Measurements from ENCODE around the gene OR4C45.

DNA sequence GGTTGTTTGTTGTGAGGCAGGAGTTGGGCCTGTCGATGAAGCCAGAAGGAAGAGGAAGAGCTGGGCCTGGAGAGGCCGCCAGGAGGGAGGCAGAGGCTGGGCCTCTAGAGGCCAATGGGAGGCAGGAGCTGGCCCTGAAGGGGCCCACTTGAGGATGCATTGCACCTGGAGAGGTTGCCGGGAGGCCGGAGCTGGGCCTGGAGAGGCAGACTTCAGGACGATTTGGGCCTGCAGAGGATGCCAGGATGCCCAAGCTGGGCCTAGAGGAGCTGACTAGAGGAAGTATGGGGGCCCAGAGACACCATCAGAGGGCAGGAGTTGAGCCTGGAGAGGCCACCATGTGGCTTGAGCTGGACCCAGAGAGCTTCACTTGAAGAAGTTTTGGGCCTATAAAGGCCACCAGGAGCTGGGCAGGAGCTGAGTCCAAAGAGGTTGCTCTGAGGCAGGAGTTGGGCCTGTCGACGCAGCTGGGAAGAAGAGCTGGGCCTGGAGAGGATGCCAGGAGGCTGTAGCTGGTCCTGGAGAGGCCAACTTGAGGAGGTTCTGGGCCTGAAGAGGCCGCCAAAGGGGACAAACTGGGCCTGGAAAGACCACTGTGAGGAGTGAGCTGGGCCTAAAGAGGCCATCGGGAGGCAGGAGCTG is 39.0 kb downstream of the OR4C45 start:
- TF ChIP-seq, protein P1, sequence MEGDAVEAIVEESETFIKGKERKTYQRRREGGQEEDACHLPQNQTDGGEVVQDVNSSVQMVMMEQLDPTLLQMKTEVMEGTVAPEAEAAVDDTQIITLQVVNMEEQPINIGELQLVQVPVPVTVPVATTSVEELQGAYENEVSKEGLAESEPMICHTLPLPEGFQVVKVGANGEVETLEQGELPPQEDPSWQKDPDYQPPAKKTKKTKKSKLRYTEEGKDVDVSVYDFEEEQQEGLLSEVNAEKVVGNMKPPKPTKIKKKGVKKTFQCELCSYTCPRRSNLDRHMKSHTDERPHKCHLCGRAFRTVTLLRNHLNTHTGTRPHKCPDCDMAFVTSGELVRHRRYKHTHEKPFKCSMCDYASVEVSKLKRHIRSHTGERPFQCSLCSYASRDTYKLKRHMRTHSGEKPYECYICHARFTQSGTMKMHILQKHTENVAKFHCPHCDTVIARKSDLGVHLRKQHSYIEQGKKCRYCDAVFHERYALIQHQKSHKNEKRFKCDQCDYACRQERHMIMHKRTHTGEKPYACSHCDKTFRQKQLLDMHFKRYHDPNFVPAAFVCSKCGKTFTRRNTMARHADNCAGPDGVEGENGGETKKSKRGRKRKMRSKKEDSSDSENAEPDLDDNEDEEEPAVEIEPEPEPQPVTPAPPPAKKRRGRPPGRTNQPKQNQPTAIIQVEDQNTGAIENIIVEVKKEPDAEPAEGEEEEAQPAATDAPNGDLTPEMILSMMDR (conservative IDR thresholded peaks at IDR 0.05 in 1 of 2, IDR thresholded peaks at IDR 0.05 in 1 of 2; ENCODE audit: low read depth in 1 of 2, low read length in 2 of 2), result no peak
- TF ChIP-seq EZH2 (IDR thresholded peaks at IDR 0.05; ENCODE audit: low read length, missing control alignments), result no peak
